H9 (cell line): ENCODE results near the gene DIP2C. TPM values are rescaled to one million over a fixed set of nuclear protein-coding genes. Genes with fewer than 3 reads are reported as not detected.

ENCODE experiments used
- DNase-seq: peaks from one replicate; pipeline ENCODE4 v3.0.0-alpha.2; 2017
- H2AFZ ChIP-seq: one replicate; pipeline ENCODE4 v1.6.1; 2013; ENCODE audit warnings: mild to moderate bottlenecking, low read length, control low read depth, moderate library complexity
- H2AK5ac ChIP-seq: 2 replicates; pipeline ENCODE4 v1.6.1; 2013; ENCODE audit warnings: low read length, control low read depth, mixed read lengths; ENCODE audit not compliant: insufficient read length
- H2BK120ac ChIP-seq: one replicate; pipeline ENCODE4 v1.6.1; 2013; ENCODE audit warnings: low read depth, mild to moderate bottlenecking, low read length, control low read depth, inconsistent platforms; ENCODE audit not compliant: poor library complexity, severe bottlenecking
- H2BK12ac ChIP-seq: 2 replicates; pipeline ENCODE4 v1.6.1; 2013; ENCODE audit warnings: low read length, control low read depth, mixed read lengths, low read depth; ENCODE audit not compliant: insufficient read length
- H2BK15ac ChIP-seq: 2 replicates; pipeline ENCODE4 v1.6.1; 2013; ENCODE audit warnings: low read depth, low read length, control low read depth
- H2BK20ac ChIP-seq: one replicate; pipeline ENCODE4 v1.6.1; 2013; ENCODE audit warnings: low read depth, mild to moderate bottlenecking, low read length, control low read depth, inconsistent platforms; ENCODE audit not compliant: poor library complexity, severe bottlenecking
- H2BK5ac ChIP-seq: 2 replicates; pipeline ENCODE4 v1.6.1; 2013; ENCODE audit warnings: low read length, control low read depth, mixed read lengths; ENCODE audit not compliant: insufficient read length
- H3K14ac ChIP-seq: 2 replicates; pipeline ENCODE4 v1.6.1; 2013; ENCODE audit warnings: low read length, control low read depth; ENCODE audit not compliant: insufficient read depth
- H3K18ac ChIP-seq: 2 replicates; pipeline ENCODE4 v1.6.1; 2013; ENCODE audit warnings: low read depth, mild to moderate bottlenecking, mixed read lengths, low read length, control low read depth; ENCODE audit not compliant: insufficient read length
- H3K23ac ChIP-seq: 2 replicates; pipeline ENCODE4 v1.6.1; 2013; ENCODE audit warnings: low read length, control low read depth, mixed read lengths, low read depth; ENCODE audit not compliant: insufficient read length
- H3K23me2 ChIP-seq: 2 replicates; pipeline ENCODE4 v1.6.1; 2013; ENCODE audit warnings: low read depth, mild to moderate bottlenecking, mixed read lengths, low read length, control low read depth; ENCODE audit not compliant: insufficient read length, poor library complexity, severe bottlenecking
- H3K27ac ChIP-seq: 2 replicates; pipeline ENCODE4 v1.5.1; 2013; ENCODE audit warnings: low read length, control low read depth, mixed read lengths, low read depth; ENCODE audit not compliant: insufficient read length
- H3K27me3 ChIP-seq: 2 replicates; pipeline ENCODE4 v1.6.1; 2013; ENCODE audit warnings: low read length, control low read depth, inconsistent platforms; ENCODE audit not compliant: insufficient read depth
- H3K4ac ChIP-seq: 2 replicates; pipeline ENCODE4 v1.6.1; 2013; ENCODE audit warnings: low read depth, mild to moderate bottlenecking, control low read depth, inconsistent platforms, low read length, moderate library complexity
- H3K4me1 ChIP-seq: 2 replicates; pipeline ENCODE4 v1.6.1; 2013; ENCODE audit warnings: low read length, control low read depth, inconsistent platforms; ENCODE audit not compliant: insufficient read depth
- H3K4me2 ChIP-seq: 2 replicates; pipeline ENCODE4 v1.6.1; 2013; ENCODE audit warnings: low read length, control low read depth, mixed read lengths; ENCODE audit not compliant: insufficient read length, insufficient read depth
- H3K56ac ChIP-seq: 2 replicates; pipeline ENCODE4 v1.6.1; 2013; ENCODE audit warnings: low read depth, mild to moderate bottlenecking, mixed read lengths, low read length, control low read depth; ENCODE audit not compliant: insufficient read length
- H3K79me1 ChIP-seq: 2 replicates; pipeline ENCODE4 v1.6.1; 2013; ENCODE audit warnings: low read depth, mild to moderate bottlenecking, moderate library complexity, low read length, control low read depth, inconsistent platforms; ENCODE audit not compliant: insufficient read depth, poor library complexity, severe bottlenecking
- H3K79me2 ChIP-seq: 2 replicates; pipeline ENCODE4 v1.6.1; 2013; ENCODE audit warnings: low read length, control low read depth, inconsistent platforms; ENCODE audit not compliant: insufficient read depth
- H3K9ac ChIP-seq: 2 replicates; pipeline ENCODE4 v1.6.1; 2013; ENCODE audit warnings: low read length, control low read depth, mixed read lengths; ENCODE audit not compliant: insufficient read length; ENCODE audit errors: extremely low read depth
- H3K9me3 ChIP-seq: one replicate; pipeline ENCODE4 v1.6.1; 2013; ENCODE audit warnings: low read depth, low read length, inconsistent platforms; ENCODE audit not compliant: control insufficient read depth
- H3T11ph ChIP-seq: one replicate; pipeline ENCODE4 v1.6.1; 2013; ENCODE audit warnings: mild to moderate bottlenecking, low read length, control low read depth, inconsistent platforms
- H4K20me1 ChIP-seq: one replicate; pipeline ENCODE4 v1.6.1; 2013; ENCODE audit not compliant: control insufficient read depth, insufficient read length, insufficient read depth
- H4K5ac ChIP-seq: 2 replicates; pipeline ENCODE4 v1.6.1; 2013; ENCODE audit warnings: low read depth, mild to moderate bottlenecking, mixed read lengths, low read length, control low read depth; ENCODE audit not compliant: insufficient read length
- H4K8ac ChIP-seq: replicated peaks from 2 replicates; pipeline ENCODE4 v1.6.1; 2013; ENCODE audit warnings: low read length, control low read depth, mixed read lengths, low read depth; ENCODE audit not compliant: insufficient read length
- H4K91ac ChIP-seq: 2 replicates; pipeline ENCODE4 v1.6.1; 2013; ENCODE audit warnings: low read depth, mild to moderate bottlenecking, moderate library complexity, mixed read lengths, low read length, control low read depth; ENCODE audit not compliant: insufficient read length
- H3K27ac Mint-ChIP-seq, 3 experiments: 2 replicates in 2 of 3; 3 replicates in 1 of 3; pipeline ENCODE4 v1.8.0; 2020 to 2021; ENCODE audit warnings: mixed read lengths in 3 of 3, mild to moderate bottlenecking in 1 of 3, moderate library complexity in 1 of 3
- H3K27me3 Mint-ChIP-seq: 2 replicates; pipeline ENCODE4 v1.8.0; 2021; ENCODE audit warnings: low read depth, mild to moderate bottlenecking, moderate library complexity, mixed read lengths
- H3K36me3 Mint-ChIP-seq, 3 experiments: 2 replicates in 2 of 3; 3 replicates in 1 of 3; pipeline ENCODE4 v1.8.0; 2020 to 2021; ENCODE audit warnings: low read depth in 3 of 3, mixed read lengths in 3 of 3; ENCODE audit not compliant: insufficient read depth in 1 of 3
- H3K4me1 Mint-ChIP-seq, 2 experiments: 2 replicates each; pipeline ENCODE4 v1.8.0; 2020; ENCODE audit warnings: mixed read lengths in 2 of 2
- H3K4me3 Mint-ChIP-seq, 2 experiments: 2 replicates in 1 of 2; 3 replicates in 1 of 2; pipeline ENCODE4 v1.8.0; 2020 to 2021; ENCODE audit warnings: mild to moderate bottlenecking in 2 of 2, mixed read lengths in 2 of 2, moderate library complexity in 1 of 2
- H3K9me3 Mint-ChIP-seq, 2 experiments: 2 replicates in 1 of 2; 3 replicates in 1 of 2; pipeline ENCODE4 v1.8.0; 2020; ENCODE audit warnings: mild to moderate bottlenecking in 2 of 2, mixed read lengths in 2 of 2, moderate library complexity in 1 of 2
- WGBS: extraction: QIAGEN DNeasy Blood & Tissue Kit; methylation state at CpG from one replicate; pipeline ENCODE4 v1.1.7; 2013; ENCODE audit warnings: missing lambda C conversion rate, low lambda C conversion rate, mixed read lengths; ENCODE audit not compliant: insufficient read length; ENCODE audit errors: extremely low coverage; 5-methylcytosine and 5-hydroxymethylcytosine counted together
- total RNA-seq: library from RNA; stranded (reverse); gene quantifications from 2 replicates; pipeline ENCODE4 v1.2.1, GENCODE V29; 2021
- TF ChIP-seq, protein P1 (sequence below): fragments of 200-600 bp; sonication (generic); conservative IDR thresholded peaks from 3 replicates; pipeline ENCODE4 v1.8.0; 2021; ENCODE audit warnings: antibody characterized with exemption, mild to moderate bottlenecking

The DIP2C gene
- total RNA-seq, 1 experiment from 2014 or later: 7.9 TPM

DNA sequence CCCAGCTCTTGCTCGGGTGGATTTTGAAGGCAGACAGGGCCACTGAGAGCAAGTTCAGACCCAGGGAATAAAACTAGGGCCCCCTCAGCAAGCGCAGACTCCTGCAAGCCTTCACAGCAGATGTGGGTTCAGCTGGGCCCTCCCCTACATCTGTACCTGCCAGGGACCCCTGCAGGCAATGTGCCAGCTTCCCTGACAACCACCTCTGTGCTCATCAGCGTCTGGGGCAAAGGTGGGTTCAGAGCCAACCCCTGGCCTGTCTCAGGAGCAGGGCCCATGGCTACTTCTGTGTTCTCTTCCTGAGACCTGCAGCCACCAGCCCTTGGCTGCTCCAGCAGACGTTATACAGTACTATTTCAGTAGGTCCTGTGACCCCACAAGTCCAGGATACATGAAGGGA, 189.5 kb downstream of the DIP2C start:
- Histone ChIP-seq H3K27me3 (peaks cover 13% of the 10 kb centered on the region; the same call in 1 of the 2 replicates), H3K79me2 (no peaks in the 10 kb centered on the region), H2BK5ac (no peak overlapping the region), H3K9me3 (no peaks in the 10 kb centered on the region), H3K4me1 (no peaks in the 10 kb centered on the region), H4K91ac (no peak overlapping the region), H3K4ac (no peak overlapping the region), H2BK12ac (no peak overlapping the region), H3K79me1 (no peaks in the 10 kb centered on the region), H2BK120ac (no peak overlapping the region), H3K18ac (no peak overlapping the region), H2BK15ac (no peak overlapping the region), H3T11ph (no peak overlapping the region), H3K27ac (no peak overlapping the region), H3K23ac (no peak overlapping the region), H2AK5ac (no peak overlapping the region), H4K20me1 (peaks cover 3% of the 10 kb centered on the region), H4K8ac (no peak overlapping the region), H2AFZ (no peak overlapping the region), H3K23me2 (no peaks in the 10 kb centered on the region), H2BK20ac (no peak overlapping the region), H3K9ac (no peak overlapping the region), H3K14ac (no peak overlapping the region; the same call in 1 of the 2 replicates), H3K56ac (no peak overlapping the region), H4K5ac (no peak overlapping the region), H3K4me2 (no peak overlapping the region)
- Mint-ChIP-seq H3K36me3 (no peaks in the 10 kb centered on the region), H3K9me3 (no peaks in the 10 kb centered on the region), H3K27ac (no peak overlapping the region), H3K4me3 (no peak overlapping the region), H3K27me3 (peaks cover 70% of the 10 kb centered on the region), H3K4me1 (peaks cover 11 to 12% of the 10 kb centered on the region in 2 experiments)
- TF ChIP-seq, protein P1, sequence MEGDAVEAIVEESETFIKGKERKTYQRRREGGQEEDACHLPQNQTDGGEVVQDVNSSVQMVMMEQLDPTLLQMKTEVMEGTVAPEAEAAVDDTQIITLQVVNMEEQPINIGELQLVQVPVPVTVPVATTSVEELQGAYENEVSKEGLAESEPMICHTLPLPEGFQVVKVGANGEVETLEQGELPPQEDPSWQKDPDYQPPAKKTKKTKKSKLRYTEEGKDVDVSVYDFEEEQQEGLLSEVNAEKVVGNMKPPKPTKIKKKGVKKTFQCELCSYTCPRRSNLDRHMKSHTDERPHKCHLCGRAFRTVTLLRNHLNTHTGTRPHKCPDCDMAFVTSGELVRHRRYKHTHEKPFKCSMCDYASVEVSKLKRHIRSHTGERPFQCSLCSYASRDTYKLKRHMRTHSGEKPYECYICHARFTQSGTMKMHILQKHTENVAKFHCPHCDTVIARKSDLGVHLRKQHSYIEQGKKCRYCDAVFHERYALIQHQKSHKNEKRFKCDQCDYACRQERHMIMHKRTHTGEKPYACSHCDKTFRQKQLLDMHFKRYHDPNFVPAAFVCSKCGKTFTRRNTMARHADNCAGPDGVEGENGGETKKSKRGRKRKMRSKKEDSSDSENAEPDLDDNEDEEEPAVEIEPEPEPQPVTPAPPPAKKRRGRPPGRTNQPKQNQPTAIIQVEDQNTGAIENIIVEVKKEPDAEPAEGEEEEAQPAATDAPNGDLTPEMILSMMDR: no peak
- WGBS: no CpG with 5 or more reads among the region's 4 CpGs
- DNase-seq: no peak
